GM19324 (cell line): ENCODE measurements around the gene DENND4A.
A peak's percentile ranks its signal among the peaks of the same experiment; 100 is the strongest.
"Not testable (repeated sequence)": the region's sequence is repeated elsewhere in the genome, so short reads cannot be mapped to it uniquely, and the experiment has no call there.

ENCODE experiments used
- ATAC-seq: cut with Tn5 transposase; IDR thresholded peaks from one replicate; pipeline ENCODE4 v1.9.1; 2021; ENCODE audit warnings: mild to moderate bottlenecking, moderate library complexity; ENCODE audit not compliant: unreplicated experiment, low FRiP score

DENND4A gene

GRCh38 chr15:65819563-65819960 is 27.5 kb upstream of the DENND4A start:
- ATAC-seq: no peak

- ATAC-seq: no peak
These were observed 27.0 kb upstream of the DENND4A start for GRCh38 chr15:65818927-65819562.

GRCh38 chr15:65816441-65816840 is 24.3 kb upstream of the DENND4A start:
- no peak for ATAC-seq

GRCh38 chr15:65816008-65816407 is 23.9 kb upstream of the DENND4A start:
- not testable (repeated sequence) for ATAC-seq

- not testable (repeated sequence) for ATAC-seq
These were observed 22.2 kb upstream of the DENND4A start for GRCh38 chr15:65814271-65814670.

- ATAC-seq: no peak
These were observed 20.8 kb upstream of the DENND4A start for GRCh38 chr15:65812916-65813315.

GRCh38 chr15:65812467-65812866 is 20.4 kb upstream of the DENND4A start:
- no peak for ATAC-seq

GRCh38 chr15:65811835-65812234 is 19.7 kb upstream of the DENND4A start:
- no peak for ATAC-seq

- ATAC-seq: not testable (repeated sequence)
These were observed 19.1 kb upstream of the DENND4A start for GRCh38 chr15:65811011-65811733.

GRCh38 chr15:65806397-65806796 is 14.3 kb upstream of the DENND4A start:
- no peak for ATAC-seq

- ATAC-seq: no peak
These were observed 13.1 kb upstream of the DENND4A start for GRCh38 chr15:65805019-65805745.

- no peak for ATAC-seq
These were observed 12.3 kb upstream of the DENND4A start for GRCh38 chr15:65804252-65804931.

GRCh38 chr15:65801229-65801805 is 9.2 kb upstream of the DENND4A start:
- no peak for ATAC-seq

GRCh38 chr15:65796610-65797078 is 4.6 kb upstream of the DENND4A start:
- ATAC-seq: no peak

GRCh38 chr15:65795663-65796216 is 3.6 kb upstream of the DENND4A start:
- no peak for ATAC-seq

- no peak for ATAC-seq
These were observed 1.7 kb upstream of the DENND4A start for GRCh38 chr15:65793818-65794104.

GRCh38 chr15:65792988-65793817 is 1.1 kb upstream of the DENND4A start:
- no peak for ATAC-seq

- ATAC-seq: peak; percentile 47
These were observed 557 bp downstream of the DENND4A start for GRCh38 chr15:65791335-65792137.
